GM10248 (cell line): ENCODE measurements around the gene POLR2H.

ENCODE experiments used
- CTCF ChIA-PET: fragments of 300-600 bp; sonication (Branson Sonifier 250); formaldehyde crosslinking; extraction: SDS; loops from one replicate; lab custom pipeline; 2021; ENCODE audit warnings: antibody characterized with exemption; lab: Yijun Ruan, JAX
- POLR2A ChIA-PET: fragments of 350-650 bp; sonication (Branson Sonifier 250); formaldehyde crosslinking; extraction: SDS; loops from one replicate; lab custom pipeline; 2020; ENCODE audit warnings: antibody characterized with exemption; lab: Yijun Ruan, JAX
- DNase-seq: peaks from one replicate; pipeline ENCODE4 v3.0.0; 2012; ENCODE audit errors: extremely low spot score
- CTCF ChIP-seq: IDR thresholded peaks from 2 replicates; pipeline ENCODE4 v1.5.1; 2012; ENCODE audit warnings: mild to moderate bottlenecking, low read depth; ENCODE audit errors: extremely low read depth, missing control alignments, control extremely low read depth

POLR2H gene

GRCh38 chr3:184325715-184326369, 35.7 kb upstream of the POLR2H start:
- TF ChIP-seq CTCF, result no peak
- ChIA-PET CTCF (interaction anchor here (1.2 to 1.6 kb wide), 2 partner anchors 20 to 28 kb away, joined by 4 read pairs; no protein-coding TSS in a partner anchor), POLR2A (interaction anchor here (0.7 to 1.9 kb wide), 3 partner anchors 10 to 32 kb away, joined by 3 to 5 read pairs (median 3); partner anchors contain the start of gene FAM131A)
- DNase-seq, result no peak

GRCh38 chr3:184327171-184327570, 34.3 kb upstream of the POLR2H start:
- no peak for TF ChIP-seq CTCF
- ChIA-PET CTCF (interaction anchor here (1.2 to 1.6 kb wide), 3 partner anchors 12 to 26 kb away, joined by 3 to 5 read pairs (median 4); no protein-coding TSS in a partner anchor), POLR2A (interaction anchor here (1.1 to 1.3 kb wide), 3 partner anchors 9 to 11 kb away, joined by 3 to 5 read pairs (median 3); partner anchors contain the start of gene FAM131A)
- DNase-seq, result no peak

GRCh38 chr3:184328516-184328915, 33.0 kb upstream of the POLR2H start:
- ChIA-PET POLR2A (interaction anchor here (1.3 kb wide), 1 partner anchor 10 kb away, joined by 3 read pairs; no protein-coding TSS in a partner anchor), CTCF (interaction anchor here (0.9 kb wide), 1 partner anchor 420 kb away, joined by 3 read pairs; no protein-coding TSS in a partner anchor)
- no peak for DNase-seq
- no peak for TF ChIP-seq CTCF

DNA sequence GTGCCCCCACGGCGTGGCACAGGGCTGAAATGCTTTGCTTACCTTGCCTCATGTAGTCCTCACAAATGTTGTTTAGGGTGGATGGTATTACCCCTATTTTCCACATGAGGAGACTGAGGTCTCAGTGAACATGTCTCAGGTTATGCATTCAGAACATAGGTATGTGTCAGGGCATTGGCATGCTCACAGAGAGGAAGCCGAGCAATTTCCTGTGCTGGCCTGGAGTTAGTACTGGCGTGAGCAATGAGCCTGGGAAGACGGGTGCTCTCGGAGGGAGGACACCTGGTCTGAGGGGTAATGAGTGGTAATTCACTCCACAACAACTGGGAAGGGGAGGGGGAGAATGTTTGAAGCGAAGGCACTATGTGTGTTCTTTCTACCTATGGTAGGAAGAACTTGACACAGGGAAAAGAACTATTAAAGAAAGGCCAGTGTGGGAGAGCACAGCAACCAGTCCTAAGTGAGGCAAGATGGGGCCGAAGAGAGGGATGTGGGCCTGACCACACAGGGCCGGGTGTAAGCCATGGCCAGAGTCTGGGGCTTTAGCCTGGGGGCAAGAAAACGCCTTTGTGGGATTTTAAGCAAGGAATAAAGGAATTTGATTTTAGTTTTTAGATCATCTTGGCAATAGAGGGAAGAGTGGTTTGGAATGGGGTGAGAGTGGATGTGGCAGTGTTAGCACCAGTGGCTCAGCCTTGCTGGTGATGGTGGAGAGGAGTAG, 29.0 kb upstream of the POLR2H start:
- no peak for TF ChIP-seq CTCF
- DNase-seq, result no peak
- ChIA-PET CTCF (no interaction called here), POLR2A (no interaction called here)

- no peak for DNase-seq
- ChIA-PET POLR2A (no interaction called here), CTCF (no interaction called here)
These were observed 28.3 kb upstream of the POLR2H start for GRCh38 chr3:184333190-184333589.

More at GRCh38 chr3:184333190-184333589, 28.3 kb upstream of the POLR2H start:
- TF ChIP-seq CTCF, result no peak
